Limb (tissue), 2 donors: ENCODE results near the gene SNRK.
"Not testable (repeated sequence)": the region's sequence is repeated elsewhere in the genome, so short reads cannot be mapped to it uniquely, and the experiment has no call there.

Experiments
- DNase-seq, 2 donors: peaks; one replicate each; pipeline ENCODE4 v3.0.0-alpha.2; 2016; ENCODE audit errors: extremely low spot score in 2 of 2

SNRK gene

DNA sequence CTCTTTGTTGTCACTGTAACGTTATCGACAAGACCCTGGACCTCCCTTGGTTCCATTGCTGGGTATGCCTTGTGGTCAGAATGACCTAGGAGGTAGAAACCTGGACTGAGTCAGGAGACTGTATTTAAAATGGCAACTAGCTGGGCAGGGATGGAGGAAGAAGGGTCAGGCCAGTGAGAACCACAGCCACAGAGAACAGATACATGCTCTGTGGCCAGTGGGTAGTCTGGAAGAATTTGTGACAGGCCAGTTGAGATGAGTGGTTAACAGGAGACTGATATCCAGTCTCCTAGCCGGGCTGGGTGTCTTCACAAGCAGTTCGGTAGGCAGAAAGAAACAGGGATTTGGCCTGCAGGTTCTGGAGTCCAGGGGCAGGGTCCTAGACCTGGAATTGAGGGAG is 58.9 kb downstream of the SNRK start:
- DNase-seq, result no peak

DNA sequence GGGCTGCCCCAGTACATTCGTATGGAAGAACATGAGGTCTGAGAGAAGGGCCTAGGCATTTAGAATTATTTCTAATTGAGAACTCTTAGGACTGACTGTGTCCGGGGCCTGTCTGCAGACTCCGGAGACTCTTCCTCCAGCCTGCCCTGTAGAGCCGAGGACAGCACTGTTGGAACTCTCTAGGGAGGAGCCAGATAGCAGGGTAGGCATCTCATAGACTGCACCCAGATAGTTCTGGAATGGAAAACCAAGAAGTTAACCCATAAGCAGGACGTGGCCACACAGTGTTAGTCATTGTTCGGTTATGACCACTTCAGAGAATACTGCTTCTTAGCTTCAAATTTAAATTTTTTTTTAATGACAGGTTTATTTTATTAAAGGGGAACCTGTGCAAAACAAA is 59.5 kb downstream of the SNRK start:
- DNase-seq, result no peak

- DNase-seq, result no peak
Observed at GRCh38 chr3:43346978-43347749, 60.8 kb downstream of the SNRK start.

- DNase-seq, result no peak
Observed at GRCh38 chr3:43347774-43348173, 61.4 kb downstream of the SNRK start.

GRCh38 chr3:43348350-43348749 is 62.0 kb downstream of the SNRK start:
- no peak for DNase-seq

GRCh38 chr3:43348852-43349574 is 62.7 kb downstream of the SNRK start:
- DNase-seq, result no peak

- no peak for DNase-seq
Observed at GRCh38 chr3:43349716-43350115, 63.4 kb downstream of the SNRK start.

- DNase-seq, result no peak
Observed at GRCh38 chr3:43353393-43353792, 67.1 kb downstream of the SNRK start.

DNA sequence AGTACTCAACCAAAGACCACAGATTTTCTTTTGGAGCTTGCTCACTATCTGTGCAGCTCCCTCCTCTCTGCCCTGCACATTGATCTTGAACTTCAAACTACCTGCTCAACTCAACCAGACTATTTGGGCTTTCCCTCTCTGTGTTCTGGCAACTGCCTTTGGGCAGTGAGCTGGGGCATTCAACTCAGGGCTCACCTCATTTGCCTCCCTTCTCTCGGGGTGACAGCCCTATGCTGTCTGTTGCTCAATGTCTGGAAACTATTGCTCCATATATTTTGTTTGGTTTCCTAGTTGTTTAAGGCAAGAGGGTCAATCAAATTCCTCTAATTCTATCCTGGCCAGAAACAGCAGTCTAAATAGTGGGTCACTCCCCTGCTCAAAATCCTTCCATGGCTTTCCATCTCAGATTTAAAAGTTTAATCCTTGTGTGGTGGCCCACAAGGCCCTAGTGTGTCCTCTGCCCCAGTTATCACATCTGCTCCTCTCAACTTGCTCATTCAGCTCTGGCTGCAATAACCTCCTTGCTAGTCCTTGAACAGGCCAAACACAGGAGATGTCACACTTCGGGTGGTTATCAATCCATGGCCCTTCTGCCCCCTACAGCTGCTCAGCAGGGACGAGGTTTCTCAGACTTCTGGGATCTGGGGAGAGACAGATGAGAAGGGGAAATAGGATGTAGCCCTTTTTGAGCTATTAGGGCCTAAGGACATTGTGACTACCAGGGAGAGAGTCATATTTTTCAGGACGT is 67.8 kb downstream of the SNRK start:
- no peak for DNase-seq

- not testable (repeated sequence) for DNase-seq
Observed at GRCh38 chr3:43356033-43356432, 69.7 kb downstream of the SNRK start.

DNA sequence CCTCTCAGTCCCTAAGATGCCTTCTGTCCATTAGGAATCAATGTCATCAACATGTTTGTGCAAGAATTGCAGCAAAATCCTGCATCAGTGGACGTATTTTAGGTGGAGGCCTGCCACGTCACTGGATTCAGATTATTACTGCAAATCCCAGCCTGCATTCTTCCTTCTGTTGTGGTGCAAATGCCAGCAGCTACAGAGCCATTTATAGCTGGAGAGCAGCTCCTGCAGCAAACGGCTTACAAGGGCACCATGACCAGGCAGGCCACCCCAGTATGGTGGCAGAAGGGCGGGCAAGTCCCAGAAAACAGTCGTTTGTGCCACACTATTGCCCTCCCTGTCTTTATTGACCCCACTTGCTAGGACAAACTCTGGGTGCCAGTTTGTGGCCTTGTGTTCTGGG is 74.7 kb downstream of the SNRK start:
- no peak for DNase-seq

- no peak for DNase-seq
Observed at GRCh38 chr3:43362183-43362582, 75.8 kb downstream of the SNRK start.

- no peak for DNase-seq
Observed at GRCh38 chr3:43362961-43363360, 76.6 kb downstream of the SNRK start.

- DNase-seq, result peak in 1 of 2 donors; percentile 69
Observed at GRCh38 chr3:43363621-43364266, 77.4 kb downstream of the SNRK start.

- DNase-seq, result no peak
Observed at GRCh38 chr3:43364494-43364893, 78.2 kb downstream of the SNRK start.

- no peak for DNase-seq
Observed at GRCh38 chr3:43364926-43365325, 78.6 kb downstream of the SNRK start.

GRCh38 chr3:43365601-43366305 is 79.4 kb downstream of the SNRK start:
- no peak for DNase-seq

DNA sequence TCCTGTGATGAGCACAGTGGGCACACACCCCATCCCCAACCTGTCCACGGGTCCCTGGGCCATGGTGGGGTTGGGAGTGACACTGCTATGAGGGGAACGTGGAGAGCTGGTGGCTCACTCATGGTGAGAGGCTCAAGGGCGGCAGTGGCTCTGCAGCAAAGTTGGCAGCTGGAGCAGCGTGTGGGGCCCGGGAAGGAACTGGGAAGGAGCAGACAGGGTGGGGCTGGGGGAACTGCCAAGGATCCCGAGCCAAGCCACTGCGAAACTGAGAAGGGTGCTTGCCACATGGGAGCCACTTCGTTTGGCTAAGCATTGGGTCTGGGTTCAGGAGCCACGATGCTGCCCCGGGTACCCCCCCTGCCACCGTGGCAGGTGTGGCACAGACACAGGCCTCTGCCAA is 80.1 kb downstream of the SNRK start:
- DNase-seq, result no peak

DNA sequence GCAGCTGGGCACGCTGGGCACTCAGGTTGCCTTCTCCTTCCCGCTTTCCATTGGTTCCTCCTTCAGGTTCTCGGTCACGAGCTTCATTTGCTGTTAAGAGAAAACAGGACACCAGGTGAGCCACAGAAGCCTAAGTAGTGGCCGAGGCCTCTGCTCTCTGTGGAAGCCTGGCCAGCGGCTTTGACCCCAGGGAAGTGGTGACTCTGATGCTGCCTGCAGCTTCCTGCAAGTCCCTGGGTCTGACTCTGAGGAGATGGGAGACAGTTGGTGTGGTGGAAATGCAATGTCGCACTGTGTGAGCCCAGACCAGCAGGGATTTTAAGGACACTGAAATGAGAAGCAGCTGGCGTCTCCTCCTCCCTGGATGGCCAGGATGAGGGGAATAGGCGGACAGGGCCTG is 80.5 kb downstream of the SNRK start:
- DNase-seq, result no peak

- DNase-seq, result no peak
Observed at GRCh38 chr3:43369404-43370292, 83.3 kb downstream of the SNRK start.
